Epithelial cell of proximal tubule (primary cell): Measurements from ENCODE around the gene HDDC2. TPM values are rescaled to one million over a fixed set of nuclear protein-coding genes. Genes with fewer than 3 reads are reported as not detected.

Experiments used
- DNase-seq: peaks from one replicate; pipeline ENCODE4 v3.0.0-alpha.2; 2011; ENCODE audit warnings: low read depth
- H3K4me3 ChIP-seq: 2 replicates; pipeline ENCODE4 v1.5.1; 2011; ENCODE audit warnings: low read depth, mild to moderate bottlenecking, low read length
- CTCF ChIP-seq: conservative IDR thresholded peaks from 2 replicates; pipeline ENCODE4 v1.5.1; 2012; ENCODE audit warnings: low read depth, mild to moderate bottlenecking, low read length
- total RNA-seq: library from RNA; depleted of rRNA; stranded (reverse); fragments of >200 nt; gene quantifications from 2 replicates; pipeline ENCODE4 v1.2.3, GENCODE V29; 2015

HDDC2 gene
- total RNA-seq, 1 donor from 2014 or later: 66.4 TPM

- DNase-seq: no peak
- H3K4me3 ChIP-seq: no peak overlapping the region
- TF ChIP-seq CTCF: no peak
These were observed 39.5 kb downstream of the HDDC2 start for GRCh38 chr6:125262016-125263013.

- H3K4me3 ChIP-seq: no peak overlapping the region
- no peak for DNase-seq
These were observed 42.4 kb downstream of the HDDC2 start for GRCh38 chr6:125259354-125259736.

GRCh38 chr6:125258651-125259353 is 43.0 kb downstream of the HDDC2 start:
- DNase-seq: no peak
- TF ChIP-seq CTCF: no peak
- no peak overlapping the region for H3K4me3 ChIP-seq

More at GRCh38 chr6:125259354-125259736, 42.4 kb downstream of the HDDC2 start:
- TF ChIP-seq CTCF: no peak

GRCh38 chr6:125257351-125257750 is 44.4 kb downstream of the HDDC2 start:
- no peak for TF ChIP-seq CTCF
- DNase-seq: no peak
- no peak overlapping the region for H3K4me3 ChIP-seq

- H3K4me3 ChIP-seq: no peak overlapping the region
- TF ChIP-seq CTCF: no peak
- no peak for DNase-seq
These were observed 46.6 kb downstream of the HDDC2 start for GRCh38 chr6:125255201-125255600.

- no peak for DNase-seq
- no peak overlapping the region for H3K4me3 ChIP-seq
- TF ChIP-seq CTCF: no peak
These were observed 47.4 kb downstream of the HDDC2 start for GRCh38 chr6:125254321-125254720.
